WTC11 (cell line): ENCODE results near the gene LIMK1. TPM values are rescaled to one million over a fixed set of nuclear protein-coding genes. Genes with fewer than 3 reads are reported as not detected.

Source experiments
- ATAC-seq: fragments of 200-7000 bp; cut with Tn5 transposase; 2 replicates; pipeline ENCODE4 v1.10.0; 2021; ENCODE audit warnings: mild to moderate bottlenecking, moderate library complexity
- CTCF ChIA-PET: fragments of 300-600 bp; sonication (Branson Sonifier 250); formaldehyde crosslinking; loops from one replicate; lab custom pipeline; 2021; ENCODE audit warnings: antibody characterized with exemption; lab: Charles Lee
- POLR2A ChIA-PET: fragments of 350-600 bp; sonication (Branson Sonifier 250); formaldehyde crosslinking; loops from one replicate; lab custom pipeline; 2021; ENCODE audit warnings: antibody characterized with exemption; lab: Charles Lee
- DNase-seq: peaks from one replicate; pipeline ENCODE4 v3.0.0; 2021; ENCODE audit warnings: low spot score
- H3K27ac Mint-ChIP-seq: 2 replicates; pipeline ENCODE4 v1.8.0; 2021; ENCODE audit warnings: mixed read lengths
- H3K27me3 Mint-ChIP-seq: 2 replicates; pipeline ENCODE4 v1.8.0; 2021; ENCODE audit warnings: low read depth, mild to moderate bottlenecking, moderate library complexity, mixed read lengths
- H3K36me3 Mint-ChIP-seq: 2 replicates; pipeline ENCODE4 v1.8.0; 2021; ENCODE audit warnings: mixed read lengths
- H3K4me1 Mint-ChIP-seq: 2 replicates; pipeline ENCODE4 v1.8.0; 2022; ENCODE audit warnings: mixed read lengths
- H3K4me3 Mint-ChIP-seq: 2 replicates; pipeline ENCODE4 v1.8.0; 2021; ENCODE audit warnings: mild to moderate bottlenecking, moderate library complexity, mixed read lengths
- H3K9me3 Mint-ChIP-seq: 2 replicates; pipeline ENCODE4 v1.8.0; 2021; ENCODE audit warnings: mixed read lengths
- AFF4 ChIP-seq: sonication (generic); formaldehyde crosslinking; IDR thresholded peaks from 2 replicates; pipeline ENCODE4 v1.8.1; 2023; ENCODE audit warnings: mild to moderate bottlenecking, missing genetic modification reagents, borderline replicate concordance
- ATF6 ChIP-seq: sonication (generic); formaldehyde crosslinking; IDR thresholded peaks from 2 replicates; pipeline ENCODE4 v1.8.1; 2023; ENCODE audit warnings: mild to moderate bottlenecking, missing genetic modification reagents
- EMX1 ChIP-seq: fragments of 250-450 bp; sonication (Bioruptor Pico); IDR thresholded peaks from 2 replicates; pipeline ENCODE4 v1.8.0; 2021; ENCODE audit warnings: mild to moderate bottlenecking
- IRF1 ChIP-seq: sonication (generic); formaldehyde crosslinking; IDR thresholded peaks from 2 replicates; pipeline ENCODE4 v1.8.0; 2023; ENCODE audit warnings: missing genetic modification reagents
- KAT7 ChIP-seq: sonication (generic); formaldehyde crosslinking; IDR thresholded peaks from 2 replicates; pipeline ENCODE4 v1.8.1; 2023; ENCODE audit warnings: missing genetic modification reagents, mild to moderate bottlenecking, borderline replicate concordance
- MAX ChIP-seq: sonication (generic); formaldehyde crosslinking; IDR thresholded peaks from 2 replicates; pipeline ENCODE4 v1.8.0; 2022; ENCODE audit warnings: mild to moderate bottlenecking, missing genetic modification reagents
- PRDM15 ChIP-seq: sonication (generic); formaldehyde crosslinking; IDR thresholded peaks from 2 replicates; pipeline ENCODE4 v1.8.0; 2022; ENCODE audit warnings: missing genetic modification reagents
- PREB ChIP-seq: sonication (generic); formaldehyde crosslinking; IDR thresholded peaks from 2 replicates; pipeline ENCODE4 v1.8.1; 2022; ENCODE audit warnings: mild to moderate bottlenecking, missing genetic modification reagents, moderate library complexity, borderline replicate concordance
- ZNF121 ChIP-seq: sonication (generic); formaldehyde crosslinking; IDR thresholded peaks from 2 replicates; pipeline ENCODE4 v1.8.0; 2023; ENCODE audit warnings: missing genetic modification reagents
- ZNF138 ChIP-seq: sonication (generic); formaldehyde crosslinking; conservative IDR thresholded peaks from 2 replicates; pipeline ENCODE4 v1.8.1; 2022; ENCODE audit warnings: mild to moderate bottlenecking, moderate library complexity, missing genetic modification reagents
- ZNF425 ChIP-seq: fragments of 250-450 bp; sonication (Bioruptor Pico); conservative IDR thresholded peaks from 2 replicates; pipeline ENCODE4 v1.9.0; 2021; ENCODE audit warnings: mild to moderate bottlenecking
- total RNA-seq: library from RNA; stranded (reverse); gene quantifications from 3 replicates; pipeline ENCODE4 v1.2.3, GENCODE V29; 2021

Gene LIMK1
- total RNA-seq, 1 experiment from 2014 or later: 85.4 TPM

GRCh38 chr7:74069790-74070618, 13.6 kb upstream of the LIMK1 start:
- ChIA-PET POLR2A (interaction anchor here (0.7 kb wide), 1 partner anchor 99 kb away, joined by 4 read pairs; no protein-coding TSS in a partner anchor), CTCF (interaction anchor here (1.1 to 2.5 kb wide), 8 partner anchors 9 to 331 kb away, joined by 3 to 14 read pairs (median 4); no protein-coding TSS in a partner anchor)
- DNase-seq (no peak), ATAC-seq (no peak)
- no peaks in the 10 kb centered on the region; the same call in 1 of the 2 replicates for H3K27me3 Mint-ChIP-seq
- 0 out of 2 replicates have a peak, but pooled peaks cover 2% of the 10 kb centered on the region for H3K4me1 Mint-ChIP-seq
- no peaks in the 10 kb centered on the region for H3K9me3 Mint-ChIP-seq
- H3K4me3 Mint-ChIP-seq: no peak overlapping the region
- H3K27ac Mint-ChIP-seq: no peak overlapping the region
- TF ChIP-seq ZNF138 (no peak), PREB (CRISPR knock-in tag) (no peak), IRF1 (no peak), AFF4 (CRISPR knock-in tag) (no peak), ZNF121 (no peak), MAX (CRISPR knock-in tag) (no peak), ATF6 (CRISPR knock-in tag) (no peak), PRDM15 (CRISPR knock-in tag) (no peak), EMX1 (CRISPR knock-in tag) (no peak), KAT7 (no peak), ZNF425 (CRISPR knock-in tag) (no peak)
- H3K36me3 Mint-ChIP-seq: no peaks in the 10 kb centered on the region
